CD4-positive, alpha-beta T cell (primary cell): ENCODE results near the gene MVP. TPM values are rescaled to one million over a fixed set of nuclear protein-coding genes. Genes with fewer than 3 reads are reported as not detected.

ENCODE experiments used
- ATAC-seq: fragments of 200-7000 bp; cut with Tn5 transposase; one replicate; pipeline ENCODE4 v1.10.0; 2022; ENCODE audit warnings: mild to moderate bottlenecking; ENCODE audit not compliant: poor library complexity
- CTCF ChIA-PET: fragments of 350-600 bp; sonication (Branson Sonifier 250); formaldehyde crosslinking; loops from one replicate; lab custom pipeline; 2021; ENCODE audit warnings: antibody characterized with exemption, inconsistent platforms; lab: Charles Lee
- POLR2A ChIA-PET: fragments of 350-600 bp; sonication (Branson Sonifier 250); formaldehyde crosslinking; loops from one replicate; lab custom pipeline; 2021; ENCODE audit warnings: antibody characterized with exemption, inconsistent platforms; lab: Charles Lee
- DNase-seq, 14 experiments: peaks; one replicate each; pipeline ENCODE4 v3.0.0-alpha.2; 2013 to 2020; ENCODE audit warnings: mixed read lengths in 2 of 14
- H3K27ac ChIP-seq, 2 donors: one replicate each; pipeline versions ENCODE4 v1.5.1 to v1.7.0; 2013; ENCODE audit warnings: low read length in 2 of 2, low read depth in 1 of 2, mild to moderate bottlenecking in 1 of 2
- H3K27me3 ChIP-seq, 2 experiments: 1 replicate in 1 of 2; 2 replicates in 1 of 2; pipeline versions ENCODE4 v1.6.1 to v1.7.0; 2013; ENCODE audit warnings: low read length in 2 of 2, control low read depth in 1 of 2, mild to moderate bottlenecking in 1 of 2, moderate library complexity in 1 of 2; ENCODE audit not compliant: insufficient read depth in 2 of 2, control insufficient read depth in 1 of 2
- H3K36me3 ChIP-seq: one replicate; pipeline ENCODE4 v1.6.1; 2013; ENCODE audit warnings: low read length, control low read depth; ENCODE audit not compliant: insufficient read depth
- H3K4me1 ChIP-seq: one replicate; pipeline ENCODE4 v1.6.1; 2013; ENCODE audit warnings: low read length, control low read depth; ENCODE audit not compliant: insufficient read depth
- H3K4me3 ChIP-seq: one replicate; pipeline ENCODE4 v1.5.1; 2013; ENCODE audit warnings: mild to moderate bottlenecking, low read length, moderate library complexity
- H3K9me3 ChIP-seq, 2 experiments: 1 replicate in 1 of 2; 2 replicates in 1 of 2; pipeline versions ENCODE4 v1.6.1 to v1.7.0; 2013; ENCODE audit warnings: low read length in 2 of 2, mild to moderate bottlenecking in 2 of 2, control low read depth in 1 of 2, moderate library complexity in 1 of 2; ENCODE audit not compliant: control insufficient read depth in 1 of 2, insufficient read depth in 1 of 2
- H3K27ac Mint-ChIP-seq: one replicate; pipeline ENCODE4 v1.8.0; 2020; ENCODE audit warnings: mixed read lengths
- H3K27me3 Mint-ChIP-seq: one replicate; pipeline ENCODE4 v1.8.0; 2021; ENCODE audit warnings: mixed read lengths
- H3K36me3 Mint-ChIP-seq: one replicate; pipeline ENCODE4 v1.8.0; 2021; ENCODE audit warnings: low read depth, mixed read lengths
- H3K4me1 Mint-ChIP-seq: one replicate; pipeline ENCODE4 v1.8.0; 2021; ENCODE audit warnings: low read depth, mixed read lengths
- H3K4me3 Mint-ChIP-seq: one replicate; pipeline ENCODE4 v1.8.0; 2020; ENCODE audit warnings: mild to moderate bottlenecking, mixed read lengths
- H3K9me3 Mint-ChIP-seq: one replicate; pipeline ENCODE4 v1.8.0; 2020; ENCODE audit warnings: mixed read lengths
- CTCF ChIP-seq: fragments of 200-600 bp; IDR thresholded peaks from one replicate; pipeline ENCODE4 v1.8.0; 2022; ENCODE audit warnings: antibody characterized with exemption, mild to moderate bottlenecking
- intact Hi-C, 2 experiments: fragments of 100-400 bp; cut with DNase I in 1 of 2; cut with micrococcal nuclease in 1 of 2; formaldehyde crosslinking; loops; one replicate each; pipeline versions ENCODE4 v1.15.1 to v1.9.0; 2023 to 2025; cut with DNase I, micrococcal nuclease
- total RNA-seq, 174 experiments: library from RNA in 2 of 174; stranded (reverse) in 2 of 174; gene quantifications; one replicate each; pipeline ENCODE4 v1.2.3 and lab custom pipeline; 2021 to 2026

MVP gene
- total RNA-seq, 2 experiments from 2014 or later: 115 to 118 TPM

- Mint-ChIP-seq H3K4me1 (peaks cover 64% of the 10 kb centered on the region), H3K36me3 (peaks cover 60% of the 10 kb centered on the region)
- peak overlapping the region; percentile 56 for H3K4me3 ChIP-seq
These were observed 12.6 kb upstream of the MVP start for GRCh38 chr16:29807426-29808218.

GRCh38 chr16:29808219-29808900 lies 11.9 kb upstream of the MVP start:
- peaks cover 68% of the 10 kb centered on the region for H3K4me1 Mint-ChIP-seq
- DNase-seq: peak in 6 of 14 experiments; percentile 32 to 68 (median 38)
- intact Hi-C loops: loop anchor here (5.0 kb wide), 4 partner anchors 106 to 259 kb away; partner anchors contain the start of genes ALDOA (in 1 of the 2), HIRIP3 (in 1 of the 2), INO80E (in 1 of the 2) and TAOK2 (in 1 of the 2)
- peaks cover 24% of the 10 kb centered on the region for H3K36me3 ChIP-seq
- H3K9me3 Mint-ChIP-seq: no peaks in the 10 kb centered on the region
- H3K36me3 Mint-ChIP-seq: peaks cover 53% of the 10 kb centered on the region
- ChIA-PET POLR2A (interaction anchor here (0.6 to 11.3 kb wide), 32 partner anchors 9 to 575 kb away, joined by 3 to 217 read pairs (median 5); partner anchors contain the start of genes ALDOA, C16orf54, CDIPT and CORO1A), CTCF (interaction anchor here (0.5 to 3.4 kb wide), 31 partner anchors 8 to 224 kb away, joined by 3 to 93 read pairs (median 4); partner anchors contain the start of genes C16orf54, CDIPT, KCTD13 and KIF22)
- peak overlapping the region; percentile 67 to 92 for H3K27ac ChIP-seq
- no peaks in the 10 kb centered on the region for H3K27me3 ChIP-seq
- peak overlapping the region; percentile 56 for H3K4me3 ChIP-seq
- no peaks in the 10 kb centered on the region for H3K9me3 ChIP-seq
- H3K27me3 Mint-ChIP-seq: no peaks in the 10 kb centered on the region
- TF ChIP-seq CTCF: no peak
- peak overlapping the region; percentile 95 for H3K4me3 Mint-ChIP-seq
- peak; percentile 30 for ATAC-seq
- H3K27ac Mint-ChIP-seq: peak overlapping the region; percentile 98
- peaks cover 80% of the 10 kb centered on the region for H3K4me1 ChIP-seq

More at GRCh38 chr16:29807426-29808218, 12.6 kb upstream of the MVP start:
- Mint-ChIP-seq H3K27ac (peak overlapping the region; percentile 98), H3K9me3 (no peaks in the 10 kb centered on the region), H3K27me3 (no peaks in the 10 kb centered on the region), H3K4me3 (peak overlapping the region; percentile 95)
- Histone ChIP-seq H3K9me3 (no peaks in the 10 kb centered on the region), H3K27ac (peak overlapping the region; percentile 67 to 92), H3K4me1 (peaks cover 72% of the 10 kb centered on the region), H3K27me3 (no peaks in the 10 kb centered on the region), H3K36me3 (peaks cover 30% of the 10 kb centered on the region)
- DNase-seq (peak; percentile 75 to 97 (median 84)), ATAC-seq (peak; percentile 49)
- peak; percentile 58 for TF ChIP-seq CTCF
- intact Hi-C loops: loop anchor here (1.0 to 5.0 kb wide), 9 partner anchors 9 to 260 kb away; partner anchors contain the start of genes ALDOA (in 1 of the 2), HIRIP3 (in 1 of the 2), INO80E (in 1 of the 2) and PAGR1 (in 1 of the 2)
- POLR2A ChIA-PET: interaction anchor here (0.6 to 11.3 kb wide), 36 partner anchors 10 to 575 kb away, joined by 3 to 217 read pairs (median 5); partner anchors contain the start of genes ALDOA, C16orf54, CDIPT and CORO1A
- CTCF ChIA-PET: interaction anchor here (0.5 to 3.4 kb wide), 32 partner anchors 9 to 225 kb away, joined by 3 to 93 read pairs (median 4); partner anchors contain the start of genes C16orf54, CDIPT, KCTD13 and KIF22
